Osteoblast (primary cell): ENCODE measurements around the gene ENTPD2. TPM values are rescaled to one million over a fixed set of nuclear protein-coding genes. Genes with fewer than 3 reads are reported as not detected.
A peak's percentile ranks its signal among the peaks of the same experiment; 100 is the strongest.

Source experiments
- DNase-seq: peaks from one replicate; pipeline ENCODE4 v3.0.0; 2011; ENCODE audit warnings: low spot score, mixed read lengths; ENCODE audit not compliant: insufficient read length; ENCODE audit errors: missing footprints
- H2AFZ ChIP-seq: 2 replicates; pipeline ENCODE4 v1.6.0; 2011; ENCODE audit warnings: mild to moderate bottlenecking, low read length
- H3K27ac ChIP-seq: 2 replicates; pipeline ENCODE4 v1.5.1; 2011; ENCODE audit warnings: mild to moderate bottlenecking, low read depth, low read length, moderate library complexity
- H3K27me3 ChIP-seq: 2 replicates; pipeline ENCODE4 v1.6.0; 2012; ENCODE audit warnings: mild to moderate bottlenecking, control low read depth, inconsistent platforms, low read length, moderate library complexity; ENCODE audit not compliant: insufficient read depth
- H3K36me3 ChIP-seq: 2 replicates; pipeline ENCODE4 v1.5.1; 2011; ENCODE audit warnings: mild to moderate bottlenecking, low read length, control low read depth, moderate library complexity; ENCODE audit not compliant: insufficient read depth
- H3K4me1 ChIP-seq: 2 replicates; pipeline ENCODE4 v1.5.1; 2011; ENCODE audit warnings: mild to moderate bottlenecking, low read length, control low read depth, moderate library complexity; ENCODE audit not compliant: insufficient read depth
- H3K4me2 ChIP-seq: 2 replicates; pipeline ENCODE4 v1.6.0; 2011; ENCODE audit warnings: mild to moderate bottlenecking, low read length; ENCODE audit not compliant: insufficient read depth
- H3K4me3 ChIP-seq: fragments of 200-600 bp; sonication (generic); 3 replicates; pipeline ENCODE4 v1.5.1; 2012; ENCODE audit warnings: mild to moderate bottlenecking, low read length, inconsistent platforms; ENCODE audit not compliant: insufficient read depth
- H3K79me2 ChIP-seq: 2 replicates; pipeline ENCODE4 v1.6.0; 2012; ENCODE audit warnings: mild to moderate bottlenecking, low read length, control low read depth, inconsistent platforms; ENCODE audit not compliant: insufficient read depth
- H3K9me3 ChIP-seq: 2 replicates; pipeline ENCODE4 v1.5.1; 2011; ENCODE audit warnings: low read depth, low read length, control low read depth
- H4K20me1 ChIP-seq: 2 replicates; pipeline ENCODE4 v1.6.0; 2012; ENCODE audit warnings: mild to moderate bottlenecking, low read length, control low read depth; ENCODE audit not compliant: insufficient read depth
- CTCF ChIP-seq: IDR thresholded peaks from 2 replicates; pipeline ENCODE4 v1.5.1; 2011; ENCODE audit warnings: mild to moderate bottlenecking, low read depth, low read length, moderate library complexity; ENCODE audit errors: extremely low read depth
- total RNA-seq: library from RNA; depleted of rRNA; stranded (reverse); fragments of >200 nt; gene quantifications from 2 replicates; pipeline ENCODE4 v1.2.3, GENCODE V29; 2012

ENTPD2 gene
- total RNA-seq, 1 donor = not detected

GRCh38 chr9:137097761-137098462 lies 44.1 kb upstream of the ENTPD2 start:
- DNase-seq = peak; percentile 36
- Histone ChIP-seq H3K4me2 (no peak overlapping the region), H3K4me1 (no peaks in the 10 kb centered on the region), H3K4me3 (no peak overlapping the region), H3K27me3 (no peaks in the 10 kb centered on the region), H2AFZ (no peak overlapping the region), H3K27ac (no peak overlapping the region), H4K20me1 (peaks cover 10% of the 10 kb centered on the region), H3K9me3 (no peaks in the 10 kb centered on the region), H3K79me2 (no peaks in the 10 kb centered on the region), H3K36me3 (peaks cover 51% of the 10 kb centered on the region)
- no peak for TF ChIP-seq CTCF

GRCh38 chr9:137096785-137097546 lies 43.1 kb upstream of the ENTPD2 start:
- H3K4me3 ChIP-seq = no peak overlapping the region
- H3K27ac ChIP-seq = no peak overlapping the region
- H2AFZ ChIP-seq = no peak overlapping the region
- DNase-seq = peak; percentile 36
- H4K20me1 ChIP-seq = peaks cover 2% of the 10 kb centered on the region
- H3K79me2 ChIP-seq = no peaks in the 10 kb centered on the region
- H3K9me3 ChIP-seq = no peaks in the 10 kb centered on the region
- H3K4me1 ChIP-seq = no peaks in the 10 kb centered on the region
- peaks cover 49% of the 10 kb centered on the region for H3K36me3 ChIP-seq
- no peaks in the 10 kb centered on the region for H3K27me3 ChIP-seq
- TF ChIP-seq CTCF = no peak
- H3K4me2 ChIP-seq = no peak overlapping the region

GRCh38 chr9:137095664-137096517 lies 42.0 kb upstream of the ENTPD2 start:
- H3K27me3 ChIP-seq = no peaks in the 10 kb centered on the region
- peaks cover 4% of the 10 kb centered on the region for H4K20me1 ChIP-seq
- no peak for TF ChIP-seq CTCF
- peak; percentile 47 for DNase-seq
- H3K4me1 ChIP-seq = no peaks in the 10 kb centered on the region
- H3K4me2 ChIP-seq = no peak overlapping the region
- no peak overlapping the region for H3K27ac ChIP-seq
- H3K36me3 ChIP-seq = peaks cover 43% of the 10 kb centered on the region
- H3K79me2 ChIP-seq = peaks cover 2% of the 10 kb centered on the region
- no peaks in the 10 kb centered on the region for H3K9me3 ChIP-seq
- no peak overlapping the region for H3K4me3 ChIP-seq
- H2AFZ ChIP-seq = no peak overlapping the region
